NCI-H345 treated with DMSO at 0.1 percent for 48 hours (cell line): ENCODE measurements around the gene LIMS1.
"Not testable (repeated sequence)": the region's sequence is repeated elsewhere in the genome, so short reads cannot be mapped to it uniquely, and the experiment has no call there.

ENCODE experiments used
- DNase-seq: peaks from one replicate; lab custom pipeline; 2025; ENCODE audit not compliant: unreplicated experiment; lab: John Stamatoyannopoulos, UW

LIMS1 gene

GRCh38 chr2:108657517-108657916 lies 123.2 kb downstream of the LIMS1 start:
- not testable (repeated sequence) for DNase-seq

GRCh38 chr2:108658553-108658952 lies 124.3 kb downstream of the LIMS1 start:
- DNase-seq = not testable (repeated sequence)

GRCh38 chr2:108661493-108661892 lies 127.2 kb downstream of the LIMS1 start:
- DNase-seq = not testable (repeated sequence)

GRCh38 chr2:108662207-108662612 lies 127.9 kb downstream of the LIMS1 start:
- not testable (repeated sequence) for DNase-seq

GRCh38 chr2:108663346-108663745 lies 129.1 kb downstream of the LIMS1 start:
- DNase-seq = not testable (repeated sequence)

- DNase-seq = not testable (repeated sequence)
Measured at GRCh38 chr2:108664089-108664488, 129.8 kb downstream of the LIMS1 start.

GRCh38 chr2:108664979-108665378 lies 130.7 kb downstream of the LIMS1 start:
- not testable (repeated sequence) for DNase-seq

- DNase-seq = not testable (repeated sequence)
Measured at GRCh38 chr2:108665975-108666374, 131.7 kb downstream of the LIMS1 start.

GRCh38 chr2:108667140-108667539 lies 132.9 kb downstream of the LIMS1 start:
- not testable (repeated sequence) for DNase-seq

- not testable (repeated sequence) for DNase-seq
Measured at GRCh38 chr2:108670282-108670681, 136.0 kb downstream of the LIMS1 start.

GRCh38 chr2:108672200-108672805 lies 138.0 kb downstream of the LIMS1 start:
- not testable (repeated sequence) for DNase-seq

GRCh38 chr2:108676522-108676921 lies 142.3 kb downstream of the LIMS1 start:
- not testable (repeated sequence) for DNase-seq

- DNase-seq = not testable (repeated sequence)
Measured at GRCh38 chr2:108677239-108677744, 143.0 kb downstream of the LIMS1 start.

- DNase-seq = peak; percentile 42
Measured at GRCh38 chr2:108678198-108678651, 144.0 kb downstream of the LIMS1 start.

- not testable (repeated sequence) for DNase-seq
Measured at GRCh38 chr2:108680805-108681204, 146.5 kb downstream of the LIMS1 start.

- peak; percentile 9 for DNase-seq
Measured at GRCh38 chr2:108688818-108689756, 154.8 kb downstream of the LIMS1 start.

GRCh38 chr2:108690001-108690400 lies 155.7 kb downstream of the LIMS1 start:
- DNase-seq = not testable (repeated sequence)

- DNase-seq = no peak
Measured at GRCh38 chr2:108691447-108691846, 157.2 kb downstream of the LIMS1 start.

- no peak for DNase-seq
Measured at GRCh38 chr2:108701208-108701607, 166.9 kb downstream of the LIMS1 start.

- no peak for DNase-seq
Measured at GRCh38 chr2:108701806-108702205, 167.5 kb downstream of the LIMS1 start.

- DNase-seq = no peak
Measured at GRCh38 chr2:108704871-108705270, 170.6 kb downstream of the LIMS1 start.

- DNase-seq = no peak
Measured at GRCh38 chr2:108707300-108707699, 173.0 kb downstream of the LIMS1 start.
